Measurements from ENCODE around the gene TREML4. TPM values are rescaled to one million over a fixed set of nuclear protein-coding genes. Genes with fewer than 3 reads are reported as not detected.

Gene TREML4
- total RNA-seq, 2 donors from 2014 or later, result not detected

DNA sequence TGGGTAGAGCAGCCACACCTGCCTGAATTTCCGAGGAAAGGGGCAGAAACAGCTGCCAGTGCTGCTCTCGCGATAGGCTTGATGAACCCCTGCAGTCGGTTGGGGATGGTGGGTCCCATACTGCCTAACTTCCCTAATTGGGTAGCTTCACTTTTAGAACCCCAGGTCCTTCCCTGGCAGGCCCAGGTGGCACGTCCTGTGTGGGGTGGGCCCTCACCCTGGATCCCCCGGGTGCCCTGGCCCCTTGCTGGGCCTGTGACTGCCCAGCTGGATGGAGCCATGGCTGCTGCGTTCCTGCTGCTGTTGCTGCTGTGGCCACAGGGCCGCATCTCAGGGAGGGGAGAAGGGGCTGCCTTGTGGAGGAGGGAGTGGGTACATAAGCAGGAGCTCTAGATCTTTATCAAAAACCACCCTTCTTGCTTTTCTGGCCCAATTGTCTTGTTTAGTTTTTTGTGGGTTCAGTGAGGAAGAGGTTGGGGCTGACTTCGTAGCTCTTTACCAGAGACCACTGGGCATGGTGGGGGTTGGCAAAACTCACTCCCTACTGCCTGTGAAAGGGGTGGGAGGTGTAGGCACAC, 19.2 kb downstream of the TREML4 start:
- H3K27ac Mint-ChIP-seq, result no peak overlapping the region
- TF ChIP-seq, protein P1, sequence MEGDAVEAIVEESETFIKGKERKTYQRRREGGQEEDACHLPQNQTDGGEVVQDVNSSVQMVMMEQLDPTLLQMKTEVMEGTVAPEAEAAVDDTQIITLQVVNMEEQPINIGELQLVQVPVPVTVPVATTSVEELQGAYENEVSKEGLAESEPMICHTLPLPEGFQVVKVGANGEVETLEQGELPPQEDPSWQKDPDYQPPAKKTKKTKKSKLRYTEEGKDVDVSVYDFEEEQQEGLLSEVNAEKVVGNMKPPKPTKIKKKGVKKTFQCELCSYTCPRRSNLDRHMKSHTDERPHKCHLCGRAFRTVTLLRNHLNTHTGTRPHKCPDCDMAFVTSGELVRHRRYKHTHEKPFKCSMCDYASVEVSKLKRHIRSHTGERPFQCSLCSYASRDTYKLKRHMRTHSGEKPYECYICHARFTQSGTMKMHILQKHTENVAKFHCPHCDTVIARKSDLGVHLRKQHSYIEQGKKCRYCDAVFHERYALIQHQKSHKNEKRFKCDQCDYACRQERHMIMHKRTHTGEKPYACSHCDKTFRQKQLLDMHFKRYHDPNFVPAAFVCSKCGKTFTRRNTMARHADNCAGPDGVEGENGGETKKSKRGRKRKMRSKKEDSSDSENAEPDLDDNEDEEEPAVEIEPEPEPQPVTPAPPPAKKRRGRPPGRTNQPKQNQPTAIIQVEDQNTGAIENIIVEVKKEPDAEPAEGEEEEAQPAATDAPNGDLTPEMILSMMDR (conservative IDR thresholded peaks at IDR 0.05), result no peak
- no peak overlapping the region for H3K4me3 Mint-ChIP-seq
- Histone ChIP-seq H3K9me3 (ENCODE audit: control insufficient read depth, low read length) (no peaks in the 10 kb centered on the region), H3K27ac (ENCODE audit: low read depth, low read length) (no peak overlapping the region), H3K36me3 (ENCODE audit: control insufficient read depth, insufficient read depth, low read length) (no peaks in the 10 kb centered on the region), H3K27me3 (ENCODE audit: control insufficient read depth, insufficient read depth, low read length, poor library complexity, severe bottlenecking) (peaks cover 4% of the 10 kb centered on the region), H3K9ac (ENCODE audit: extremely low read depth, low read length, poor library complexity, severe bottlenecking) (no peak overlapping the region), H3K4me3 (ENCODE audit: low read length) (no peak overlapping the region), H3K4me1 (ENCODE audit: control insufficient read depth, insufficient read depth, low read length) (no peaks in the 10 kb centered on the region)
- peaks cover 41% of the 10 kb centered on the region for H3K27me3 Mint-ChIP-seq (ENCODE audit: insufficient read depth)
- no peaks in the 10 kb centered on the region for H3K36me3 Mint-ChIP-seq (ENCODE audit: low read depth)
- WGBS, 2 experiments (ENCODE audit: insufficient coverage in 1 of 2, insufficient read length in 1 of 2), result 78% methylated on average over 7 to 9 of the region's 9 CpGs
- peaks cover 6% of the 10 kb centered on the region for H3K9me3 Mint-ChIP-seq
- no peaks in the 10 kb centered on the region for H3K4me1 Mint-ChIP-seq
- no peak for DNase-seq

DNA sequence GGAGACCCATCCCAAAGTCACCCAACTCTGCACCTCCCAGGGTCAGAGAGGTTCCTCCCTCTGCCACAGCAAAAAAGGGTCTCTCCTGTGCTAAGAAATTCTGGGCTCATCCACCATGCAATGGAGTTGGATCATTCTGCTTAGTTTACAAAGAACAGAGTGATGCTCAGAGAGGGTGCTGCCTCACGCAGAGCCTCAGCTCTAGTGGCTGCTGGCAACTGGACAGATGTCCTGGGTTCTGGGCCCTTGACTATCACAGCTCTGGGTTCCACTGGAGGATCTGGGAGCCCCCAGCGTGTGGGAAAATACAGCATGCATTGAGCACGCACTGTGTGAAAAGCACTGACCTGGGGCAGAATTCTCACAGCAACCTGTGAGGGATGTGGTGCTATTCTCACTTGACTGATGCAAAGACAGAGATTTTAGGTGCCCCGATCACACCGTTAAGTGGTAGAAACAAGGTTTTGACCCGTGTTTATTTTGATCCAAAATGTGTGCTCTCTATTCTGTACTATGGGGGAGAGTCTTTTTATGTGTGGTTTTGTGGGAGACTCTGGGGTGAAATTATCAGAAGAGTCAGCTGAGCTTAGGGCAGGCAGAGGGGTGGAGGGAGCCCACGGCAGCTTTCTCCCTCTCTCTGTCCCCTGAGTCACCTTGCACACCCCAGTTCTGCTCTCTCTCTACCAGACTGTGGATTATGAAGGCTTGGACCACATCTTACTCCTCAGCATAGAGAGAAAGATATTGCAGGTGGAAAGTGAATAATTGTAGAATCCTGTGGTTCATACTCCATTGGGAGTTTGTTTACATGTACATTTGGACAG, 19.9 kb downstream of the TREML4 start:
- no peak overlapping the region for H3K9ac ChIP-seq (ENCODE audit: extremely low read depth, low read length, poor library complexity, severe bottlenecking)
- no peak overlapping the region for H3K27ac ChIP-seq (ENCODE audit: low read depth, low read length)
- no peak overlapping the region for H3K4me3 ChIP-seq (ENCODE audit: low read length)
- H3K9me3 Mint-ChIP-seq, result peaks cover 6% of the 10 kb centered on the region
- H3K27me3 Mint-ChIP-seq (ENCODE audit: insufficient read depth), result peaks cover 38% of the 10 kb centered on the region
- no peak for DNase-seq
- H3K27ac Mint-ChIP-seq, result no peak overlapping the region
- no peak overlapping the region for H3K4me3 Mint-ChIP-seq
- H3K36me3 ChIP-seq (ENCODE audit: control insufficient read depth, insufficient read depth, low read length), result no peaks in the 10 kb centered on the region
- 84 to 92% methylated on average over 2 to 7 of the region's 7 CpGs for WGBS, 2 experiments (ENCODE audit: insufficient coverage in 1 of 2, insufficient read length in 1 of 2)
- H3K9me3 ChIP-seq (ENCODE audit: control insufficient read depth, low read length), result no peaks in the 10 kb centered on the region
- no peaks in the 10 kb centered on the region for H3K4me1 Mint-ChIP-seq
- peaks cover 7% of the 10 kb centered on the region for H3K27me3 ChIP-seq (ENCODE audit: control insufficient read depth, insufficient read depth, low read length, poor library complexity, severe bottlenecking)
- TF ChIP-seq, protein P1 (conservative IDR thresholded peaks at IDR 0.05), result no peak
- no peaks in the 10 kb centered on the region for H3K36me3 Mint-ChIP-seq (ENCODE audit: low read depth)
- no peaks in the 10 kb centered on the region for H3K4me1 ChIP-seq (ENCODE audit: control insufficient read depth, insufficient read depth, low read length)

DNA sequence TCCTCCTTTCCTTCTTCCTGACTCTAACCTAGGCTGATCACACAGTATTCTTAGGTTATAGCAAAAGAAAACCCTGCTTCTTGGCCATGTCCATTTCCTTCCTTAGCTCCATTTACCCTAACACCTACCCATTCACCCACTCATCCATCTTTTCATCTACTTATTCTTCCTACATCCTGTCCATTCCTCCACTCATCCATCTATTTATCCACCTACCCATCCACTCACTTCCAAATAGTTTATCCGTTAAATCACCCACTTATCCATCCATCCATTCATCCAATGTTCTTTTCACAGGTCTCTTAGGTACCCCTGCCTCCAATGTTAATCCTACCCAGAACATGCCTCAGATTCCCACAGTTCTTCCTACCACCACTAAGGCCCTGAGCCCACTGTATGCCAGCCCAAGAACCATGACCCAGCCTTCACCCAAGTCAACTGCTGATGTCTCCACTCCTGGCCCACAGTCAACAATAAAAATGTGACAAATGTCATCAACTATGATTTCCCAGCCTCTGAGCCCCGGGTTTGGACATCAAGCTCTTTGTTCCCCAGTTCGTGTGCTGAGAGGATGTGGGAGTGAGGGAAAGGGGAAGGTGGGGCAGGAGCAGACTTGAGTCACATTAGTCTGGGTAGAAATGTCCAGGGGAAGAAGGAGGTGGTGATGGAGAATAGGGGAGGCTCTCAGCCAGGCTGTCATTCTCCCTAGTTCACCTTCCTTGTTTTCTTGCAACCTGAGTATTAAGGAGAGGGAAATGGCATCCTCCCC, 24.4 kb downstream of the TREML4 start:
- no peaks in the 10 kb centered on the region for H3K4me1 Mint-ChIP-seq
- H3K9me3 Mint-ChIP-seq, result no peaks in the 10 kb centered on the region
- no peaks in the 10 kb centered on the region for H3K9me3 ChIP-seq (ENCODE audit: control insufficient read depth, low read length)
- 54 to 62% methylated on average over 2 to 3 of the region's 3 CpGs for WGBS, 2 experiments (ENCODE audit: insufficient coverage in 1 of 2, insufficient read length in 1 of 2)
- H3K36me3 Mint-ChIP-seq (ENCODE audit: low read depth), result no peaks in the 10 kb centered on the region
- no peak overlapping the region for H3K27ac ChIP-seq (ENCODE audit: low read depth, low read length)
- no peaks in the 10 kb centered on the region for H3K4me1 ChIP-seq (ENCODE audit: control insufficient read depth, insufficient read depth, low read length)
- H3K4me3 Mint-ChIP-seq, result no peak overlapping the region
- peaks cover 7% of the 10 kb centered on the region for H3K27me3 ChIP-seq (ENCODE audit: control insufficient read depth, insufficient read depth, low read length, poor library complexity, severe bottlenecking)
- no peak overlapping the region for H3K9ac ChIP-seq (ENCODE audit: extremely low read depth, low read length, poor library complexity, severe bottlenecking)
- DNase-seq, result no peak
- H3K27ac Mint-ChIP-seq, result no peak overlapping the region
- H3K27me3 Mint-ChIP-seq (ENCODE audit: insufficient read depth), result peaks cover 17% of the 10 kb centered on the region
- no peak overlapping the region for H3K4me3 ChIP-seq (ENCODE audit: low read length)
- H3K36me3 ChIP-seq (ENCODE audit: control insufficient read depth, insufficient read depth, low read length), result no peaks in the 10 kb centered on the region
- TF ChIP-seq, protein P1 (conservative IDR thresholded peaks at IDR 0.05), result no peak

All from endodermal cell (in vitro differentiated cells).